ENCODE data around the gene CCDC154.
A peak's percentile ranks its signal among the peaks of the same experiment; 100 is the strongest.
"Not testable (repeated sequence)": the region's sequence is repeated elsewhere in the genome, so short reads cannot be mapped to it uniquely, and the experiment has no call there.

Gene CCDC154

GRCh38 chr16:1453316-1453715, 9.0 kb upstream of the CCDC154 start:
- no peak for DNase-seq

GRCh38 chr16:1452530-1452929, 8.2 kb upstream of the CCDC154 start:
- DNase-seq = no peak

GRCh38 chr16:1451702-1452392, 7.5 kb upstream of the CCDC154 start:
- DNase-seq = no peak

- no peak for DNase-seq
Observed at GRCh38 chr16:1450841-1451240, 6.5 kb upstream of the CCDC154 start.

- no peak for DNase-seq
Observed at GRCh38 chr16:1450218-1450617, 5.9 kb upstream of the CCDC154 start.

- no peak for DNase-seq
Observed at GRCh38 chr16:1449201-1449788, 4.9 kb upstream of the CCDC154 start.

- DNase-seq = no peak
Observed at GRCh38 chr16:1448536-1449116, 4.3 kb upstream of the CCDC154 start.

- DNase-seq = no peak
Observed at GRCh38 chr16:1447965-1448364, 3.6 kb upstream of the CCDC154 start.

- DNase-seq = no peak
Observed at GRCh38 chr16:1446296-1447080, 2.1 kb upstream of the CCDC154 start.

- no peak for DNase-seq
Observed at GRCh38 chr16:1445518-1446203, 1.3 kb upstream of the CCDC154 start.

GRCh38 chr16:1444730-1445517, 568 bp upstream of the CCDC154 start:
- no peak for DNase-seq

GRCh38 chr16:1443403-1443973, 868 bp downstream of the CCDC154 start:
- no peak for DNase-seq

- no peak for DNase-seq
Observed at GRCh38 chr16:1442697-1443096, 1.7 kb downstream of the CCDC154 start.

GRCh38 chr16:1441391-1441829, 2.9 kb downstream of the CCDC154 start:
- peak; percentile 26 for DNase-seq

- not testable (repeated sequence) for DNase-seq
Observed at GRCh38 chr16:1439699-1440074, 4.7 kb downstream of the CCDC154 start.

- DNase-seq = peak; percentile 75
Observed at GRCh38 chr16:1439058-1439698, 5.2 kb downstream of the CCDC154 start.

GRCh38 chr16:1438229-1439057, 5.9 kb downstream of the CCDC154 start:
- peak; percentile 42 for DNase-seq

GRCh38 chr16:1437606-1438005, 6.8 kb downstream of the CCDC154 start:
- no peak for DNase-seq

- no peak for DNase-seq
Observed at GRCh38 chr16:1436731-1437355, 7.5 kb downstream of the CCDC154 start.
